Esophagus muscularis mucosa (tissue), 3 donors: ENCODE data around the gene NCKAP1.

Experiments
- CTCF ChIP-seq, 3 experiments: fragments of 200-600 bp in 2 of 3; fragments of 450-650 bp in 1 of 3; sonication (generic) in 2 of 3; IDR thresholded peaks; one replicate each; pipeline ENCODE4 v1.5.1; 2017 to 2019; ENCODE audit warnings: antibody characterized with exemption in 3 of 3, mild to moderate bottlenecking in 2 of 3, moderate library complexity in 1 of 3
- POLR2AphosphoS5 ChIP-seq, 2 donors: sonication (generic); formaldehyde crosslinking; IDR thresholded peaks; one replicate each; pipeline ENCODE4 v1.6.1; 2017; ENCODE audit warnings: antibody characterized with exemption in 2 of 2

DNA sequence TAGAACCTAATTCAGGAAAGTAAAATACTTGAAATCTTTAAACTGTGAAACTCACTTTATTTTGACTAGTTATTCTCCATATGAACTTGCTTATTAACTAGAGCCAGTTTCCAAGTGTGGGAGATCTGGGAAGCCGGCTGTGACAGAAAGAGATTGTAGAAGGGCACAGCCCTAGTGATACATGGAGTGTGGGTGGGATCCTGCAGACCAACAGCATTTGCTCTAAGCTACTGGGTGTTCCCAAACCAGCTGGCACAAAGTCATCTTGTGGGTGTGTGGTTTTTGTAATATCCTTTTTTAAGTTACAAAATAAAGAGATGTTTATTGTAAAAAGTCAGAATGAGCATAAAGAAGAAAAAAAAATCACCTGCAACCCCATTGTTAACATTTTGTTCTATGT, 43.7 kb upstream of the NCKAP1 start:
- TF ChIP-seq POLR2AphosphoS5 (IDR thresholded peaks at IDR 0.05) (no peak), CTCF (IDR thresholded peaks at IDR 0.05) (no peak)
